Measurements from ENCODE around the gene UMODL1.

- no peak for TF ChIP-seq REST (IDR thresholded peaks at IDR 0.05; ENCODE audit: insufficient replicate concordance, low read depth)
- no peak for TF ChIP-seq POLR2AphosphoS5 (IDR thresholded peaks at IDR 0.05; ENCODE audit: low read depth)
These were observed 34.8 kb upstream of the UMODL1 start for GRCh38 chr21:42036313-42036712.
